HG02870 (cell line): Measurements from ENCODE around the gene GYPC.
A peak's percentile ranks its signal among the peaks of the same experiment; 100 is the strongest.
"Not testable (repeated sequence)": the region's sequence is repeated elsewhere in the genome, so short reads cannot be mapped to it uniquely, and the experiment has no call there.

ENCODE experiments used
- ATAC-seq: cut with Tn5 transposase; IDR thresholded peaks from one replicate; pipeline ENCODE4 v1.9.1; 2021; ENCODE audit warnings: mild to moderate bottlenecking, moderate library complexity; ENCODE audit not compliant: unreplicated experiment

The GYPC gene

GRCh38 chr2:126655500-126656430 lies at the start of gene GYPC:
GYPC (plus strand) TSS chr2:126656158; CDS start chr2:126656264, 106 bp downstream.
- peak; percentile 34 for ATAC-seq

- no peak for ATAC-seq
Observed at GRCh38 chr2:126614524-126615227, 41.3 kb upstream of the GYPC start.

- peak; percentile 60 for ATAC-seq
Observed at GRCh38 chr2:126616606-126617069, 39.3 kb upstream of the GYPC start.

GRCh38 chr2:126620302-126620701 lies 35.7 kb upstream of the GYPC start:
- no peak for ATAC-seq

- no peak for ATAC-seq
Observed at GRCh38 chr2:126623000-126623399, 33.0 kb upstream of the GYPC start.

GRCh38 chr2:126627643-126628042 lies 28.3 kb upstream of the GYPC start:
- no peak for ATAC-seq

GRCh38 chr2:126634273-126634861 lies 21.6 kb upstream of the GYPC start:
- no peak for ATAC-seq

GRCh38 chr2:126635281-126635680 lies 20.7 kb upstream of the GYPC start:
- ATAC-seq, result no peak

GRCh38 chr2:126635736-126636135 lies 20.2 kb upstream of the GYPC start:
- no peak for ATAC-seq

- ATAC-seq, result no peak
Observed at GRCh38 chr2:126637386-126637785, 18.6 kb upstream of the GYPC start.

GRCh38 chr2:126638746-126639145 lies 17.2 kb upstream of the GYPC start:
- no peak for ATAC-seq

GRCh38 chr2:126639276-126639675 lies 16.7 kb upstream of the GYPC start:
- ATAC-seq, result no peak

GRCh38 chr2:126641294-126641693 lies 14.7 kb upstream of the GYPC start:
- peak; percentile 43 for ATAC-seq

GRCh38 chr2:126642031-126642430 lies 13.9 kb upstream of the GYPC start:
- ATAC-seq, result no peak

GRCh38 chr2:126643431-126643830 lies 12.5 kb upstream of the GYPC start:
- no peak for ATAC-seq

GRCh38 chr2:126643972-126644371 lies 12.0 kb upstream of the GYPC start:
- ATAC-seq, result no peak

- ATAC-seq, result peak; percentile 91
Observed at GRCh38 chr2:126644630-126645191, 11.2 kb upstream of the GYPC start.

GRCh38 chr2:126645211-126645618 lies 10.7 kb upstream of the GYPC start:
- ATAC-seq, result peak; percentile 43

GRCh38 chr2:126646026-126646425 lies 9.9 kb upstream of the GYPC start:
- no peak for ATAC-seq

- ATAC-seq, result not testable (repeated sequence)
Observed at GRCh38 chr2:126647714-126648344, 8.1 kb upstream of the GYPC start.

- ATAC-seq, result not testable (repeated sequence)
Observed at GRCh38 chr2:126648345-126648786, 7.6 kb upstream of the GYPC start.
